ENCODE measurements around the gene SPDYE6. TPM values are rescaled to one million over a fixed set of nuclear protein-coding genes. Genes with fewer than 3 reads are reported as not detected.
"Not testable (repeated sequence)": the region's sequence is repeated elsewhere in the genome, so short reads cannot be mapped to it uniquely, and the experiment has no call there.

The SPDYE6 gene
- polyA plus RNA-seq, 1 donor (not counting 4 experiments of a cell fraction or from before 2014, with no cell fraction given) = not detected

DNA sequence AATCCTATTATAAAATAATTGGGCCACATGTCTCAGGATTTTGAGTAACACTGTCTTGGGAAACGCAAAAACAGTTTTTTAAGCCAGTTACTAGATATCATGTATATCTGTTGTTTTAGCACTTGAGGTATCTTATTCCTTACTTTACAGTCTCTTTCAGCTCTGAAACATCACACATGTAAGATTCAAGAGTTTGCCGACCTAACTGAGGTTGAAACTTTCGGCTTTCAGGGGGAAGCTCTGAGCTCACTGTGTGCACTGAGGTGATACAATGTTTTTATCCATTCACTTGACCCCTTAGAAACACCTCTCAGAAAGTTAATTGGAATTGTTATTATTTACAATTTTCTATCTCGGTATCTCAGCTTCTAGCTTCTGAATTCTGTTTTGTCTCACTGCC is 18.8 kb downstream of the SPDYE6 start:
- H4K20me1 ChIP-seq (ENCODE audit: control insufficient read depth, extremely low read depth, insufficient read depth, low read length); dilution Hi-C loops (cut with MboI; ENCODE audit: extremely low pct_ligation_motif_present, low sequenced_read_pairs); FAIRE-seq: not testable (repeated sequence)

DNA sequence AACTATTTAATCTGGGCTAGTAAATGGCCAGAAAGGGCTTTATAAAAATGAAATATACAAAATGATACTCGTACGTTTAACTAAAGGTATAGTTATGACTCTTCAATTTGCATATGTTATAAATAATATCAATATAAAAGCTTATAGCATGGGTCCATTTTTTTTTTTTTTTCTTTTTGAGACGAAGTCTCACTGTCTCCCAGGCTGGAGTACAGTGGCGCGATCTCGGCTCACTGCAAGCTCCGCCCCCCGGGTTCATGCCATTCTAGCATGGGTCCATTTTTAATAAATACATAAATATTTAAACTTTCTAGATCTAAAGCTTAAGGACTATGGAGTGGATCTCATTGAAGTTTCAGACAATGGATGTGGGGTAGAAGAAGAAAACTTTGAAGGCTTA is 19.2 kb downstream of the SPDYE6 start:
- H3K9ac ChIP-seq (ENCODE audit: control insufficient read depth, extremely low read depth, insufficient read depth, low read length); H3K4me2 ChIP-seq (ENCODE audit: control insufficient read depth, extremely low read depth, insufficient read depth, low read depth, low read length); H3K27me3 ChIP-seq (ENCODE audit: control insufficient read depth, extremely low read depth, insufficient read depth, low read length); DNase-seq (ENCODE audit: low read depth, low spot score); dilution Hi-C loops (cut with MboI; ENCODE audit: extremely low pct_ligation_motif_present, low sequenced_read_pairs); H3K27ac ChIP-seq (ENCODE audit: control insufficient read depth, insufficient read depth, low read length); FAIRE-seq; H3K4me1 ChIP-seq (ENCODE audit: control insufficient read depth, extremely low read depth, insufficient read depth, low read length); H3K79me2 ChIP-seq (ENCODE audit: control insufficient read depth, insufficient read depth, low read length); H3K9me3 ChIP-seq (ENCODE audit: control insufficient read depth, low read depth, low read length); H3K4me3 ChIP-seq (ENCODE audit: control insufficient read depth in 2 of 3, extremely low read depth in 1 of 3, insufficient read depth in 2 of 3, low read depth in 1 of 3, low read length in 3 of 3); H3K36me3 ChIP-seq (ENCODE audit: control insufficient read depth in 2 of 2, extremely low read depth in 1 of 2, insufficient read depth in 2 of 2, low read length in 2 of 2); H2AFZ ChIP-seq (ENCODE audit: control insufficient read depth, low read length); H3K9me1 ChIP-seq (ENCODE audit: control insufficient read depth, extremely low read depth, insufficient read depth, low read length); H4K20me1 ChIP-seq (ENCODE audit: control insufficient read depth, extremely low read depth, insufficient read depth, low read length): not testable (repeated sequence)

More for the DNA sequence above, 18.8 kb downstream of the SPDYE6 start:
- H3K36me3 ChIP-seq (ENCODE audit: control insufficient read depth in 2 of 2, extremely low read depth in 1 of 2, insufficient read depth in 2 of 2, low read length in 2 of 2); DNase-seq (ENCODE audit: low read depth, low spot score); H3K4me3 ChIP-seq (ENCODE audit: control insufficient read depth in 2 of 3, extremely low read depth in 1 of 3, insufficient read depth in 2 of 3, low read depth in 1 of 3, low read length in 3 of 3); H3K4me2 ChIP-seq (ENCODE audit: control insufficient read depth, extremely low read depth, insufficient read depth, low read depth, low read length); H3K27ac ChIP-seq (ENCODE audit: control insufficient read depth, insufficient read depth, low read length); H3K27me3 ChIP-seq (ENCODE audit: control insufficient read depth, extremely low read depth, insufficient read depth, low read length); H3K4me1 ChIP-seq (ENCODE audit: control insufficient read depth, extremely low read depth, insufficient read depth, low read length); H3K9ac ChIP-seq (ENCODE audit: control insufficient read depth, extremely low read depth, insufficient read depth, low read length); H3K9me3 ChIP-seq (ENCODE audit: control insufficient read depth, low read depth, low read length); H3K9me1 ChIP-seq (ENCODE audit: control insufficient read depth, extremely low read depth, insufficient read depth, low read length); H2AFZ ChIP-seq (ENCODE audit: control insufficient read depth, low read length); H3K79me2 ChIP-seq (ENCODE audit: control insufficient read depth, insufficient read depth, low read length): not testable (repeated sequence)

DNA sequence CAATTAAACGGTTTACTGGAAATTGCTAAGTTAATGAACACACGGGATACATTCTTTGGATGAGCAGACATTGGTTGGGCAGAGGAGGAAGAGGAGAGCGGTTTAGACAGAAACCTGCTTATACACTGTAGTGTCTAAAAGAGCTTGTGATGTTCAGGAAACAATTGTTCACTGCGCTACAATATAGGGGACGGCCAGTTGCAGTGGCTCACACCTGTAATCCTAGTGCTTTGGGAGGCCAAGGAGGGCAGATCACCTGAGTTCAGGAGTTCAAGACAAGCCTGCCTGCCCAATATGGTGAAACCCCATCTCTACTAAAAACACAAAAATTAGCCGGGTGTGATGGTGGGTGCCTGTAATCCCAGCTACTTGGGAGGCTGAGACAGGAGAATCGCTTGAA is 20.7 kb downstream of the SPDYE6 start:
- H4K20me1 ChIP-seq (ENCODE audit: control insufficient read depth, extremely low read depth, insufficient read depth, low read length); H2AFZ ChIP-seq (ENCODE audit: control insufficient read depth, low read length); H3K79me2 ChIP-seq (ENCODE audit: control insufficient read depth, insufficient read depth, low read length); H3K36me3 ChIP-seq (ENCODE audit: control insufficient read depth in 2 of 2, extremely low read depth in 1 of 2, insufficient read depth in 2 of 2, low read length in 2 of 2); H3K4me1 ChIP-seq (ENCODE audit: control insufficient read depth, extremely low read depth, insufficient read depth, low read length); DNase-seq (ENCODE audit: low read depth, low spot score); H3K9ac ChIP-seq (ENCODE audit: control insufficient read depth, extremely low read depth, insufficient read depth, low read length); H3K4me2 ChIP-seq (ENCODE audit: control insufficient read depth, extremely low read depth, insufficient read depth, low read depth, low read length); H3K27me3 ChIP-seq (ENCODE audit: control insufficient read depth, extremely low read depth, insufficient read depth, low read length); H3K9me3 ChIP-seq (ENCODE audit: control insufficient read depth, low read depth, low read length); FAIRE-seq; H3K4me3 ChIP-seq (ENCODE audit: control insufficient read depth in 2 of 3, extremely low read depth in 1 of 3, insufficient read depth in 2 of 3, low read depth in 1 of 3, low read length in 3 of 3); H3K27ac ChIP-seq (ENCODE audit: control insufficient read depth, insufficient read depth, low read length); H3K9me1 ChIP-seq (ENCODE audit: control insufficient read depth, extremely low read depth, insufficient read depth, low read length); dilution Hi-C loops (cut with MboI; ENCODE audit: extremely low pct_ligation_motif_present, low sequenced_read_pairs): not testable (repeated sequence)

DNA sequence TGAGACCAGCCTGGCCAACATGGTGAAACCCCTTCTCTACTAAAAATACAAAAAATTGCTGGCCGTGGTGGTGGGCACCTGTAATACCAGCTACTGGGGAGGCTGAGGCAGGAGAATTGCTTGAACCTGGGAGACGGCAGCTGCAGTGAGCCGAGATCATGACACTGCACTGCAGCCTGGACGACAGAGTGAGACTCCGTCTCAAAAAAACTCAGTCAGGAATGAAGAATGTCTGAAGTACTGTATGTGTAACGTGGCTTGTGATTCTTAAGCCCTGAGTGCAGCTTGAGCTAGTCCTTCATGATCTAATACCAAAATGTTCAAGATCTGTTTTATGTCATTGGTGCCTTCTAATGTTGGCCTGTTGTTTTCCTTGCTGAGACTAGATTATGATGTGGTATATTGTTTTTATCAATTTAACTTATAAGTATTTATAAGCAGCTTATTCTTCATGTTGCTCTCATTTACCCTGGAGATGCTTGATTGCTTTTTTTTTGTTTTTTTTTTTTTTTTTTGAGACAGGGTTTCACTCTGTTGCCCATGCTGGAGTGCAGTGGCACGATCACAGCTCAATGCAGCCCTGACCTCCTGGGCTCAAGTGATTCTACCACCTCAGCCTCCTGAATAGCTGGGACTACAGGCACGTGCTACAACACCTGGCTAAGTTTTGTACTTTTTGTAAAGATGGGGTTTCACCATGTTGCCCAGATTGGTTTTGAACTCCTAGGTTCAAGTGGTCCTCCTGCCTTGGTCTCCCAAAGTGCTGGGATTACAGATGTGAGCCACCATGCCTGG is 25.4 kb downstream of the SPDYE6 start:
- H3K36me3 ChIP-seq (ENCODE audit: control insufficient read depth in 2 of 2, extremely low read depth in 1 of 2, insufficient read depth in 2 of 2, low read length in 2 of 2); H3K4me1 ChIP-seq (ENCODE audit: control insufficient read depth, extremely low read depth, insufficient read depth, low read length); H3K79me2 ChIP-seq (ENCODE audit: control insufficient read depth, insufficient read depth, low read length); H3K27me3 ChIP-seq (ENCODE audit: control insufficient read depth, extremely low read depth, insufficient read depth, low read length); H3K9me1 ChIP-seq (ENCODE audit: control insufficient read depth, extremely low read depth, insufficient read depth, low read length); FAIRE-seq; H2AFZ ChIP-seq (ENCODE audit: control insufficient read depth, low read length); H4K20me1 ChIP-seq (ENCODE audit: control insufficient read depth, extremely low read depth, insufficient read depth, low read length); H3K9me3 ChIP-seq (ENCODE audit: control insufficient read depth, low read depth, low read length); H3K4me2 ChIP-seq (ENCODE audit: control insufficient read depth, extremely low read depth, insufficient read depth, low read depth, low read length); H3K27ac ChIP-seq (ENCODE audit: control insufficient read depth, insufficient read depth, low read length); DNase-seq (ENCODE audit: low read depth, low spot score); dilution Hi-C loops (cut with MboI; ENCODE audit: extremely low pct_ligation_motif_present, low sequenced_read_pairs); H3K9ac ChIP-seq (ENCODE audit: control insufficient read depth, extremely low read depth, insufficient read depth, low read length); H3K4me3 ChIP-seq (ENCODE audit: control insufficient read depth in 2 of 3, extremely low read depth in 1 of 3, insufficient read depth in 2 of 3, low read depth in 1 of 3, low read length in 3 of 3): not testable (repeated sequence)

DNA sequence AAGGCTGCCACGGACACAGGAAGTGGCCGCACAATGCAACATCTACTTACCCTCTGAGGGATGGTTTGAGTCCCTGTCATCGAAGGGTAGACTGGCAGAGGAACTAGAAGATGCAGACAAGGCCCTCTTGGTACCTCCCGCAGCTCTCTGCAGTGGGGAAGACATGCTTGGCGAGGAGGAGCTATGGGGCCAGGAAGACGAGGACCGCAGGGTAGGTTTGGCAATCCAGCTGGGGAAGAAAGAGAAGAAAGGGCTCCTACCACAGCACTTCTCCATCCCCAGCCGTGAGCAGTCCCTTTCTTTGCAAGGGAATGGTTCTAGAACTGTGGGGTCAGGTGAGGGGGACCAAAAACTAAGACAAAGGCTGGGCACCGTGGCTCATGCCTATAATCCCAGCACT is 26.9 kb downstream of the SPDYE6 start:
- H3K27me3 ChIP-seq (ENCODE audit: control insufficient read depth, extremely low read depth, insufficient read depth, low read length); H3K9ac ChIP-seq (ENCODE audit: control insufficient read depth, extremely low read depth, insufficient read depth, low read length); H3K4me1 ChIP-seq (ENCODE audit: control insufficient read depth, extremely low read depth, insufficient read depth, low read length); H3K4me2 ChIP-seq (ENCODE audit: control insufficient read depth, extremely low read depth, insufficient read depth, low read depth, low read length); H3K9me3 ChIP-seq (ENCODE audit: control insufficient read depth, low read depth, low read length); H3K9me1 ChIP-seq (ENCODE audit: control insufficient read depth, extremely low read depth, insufficient read depth, low read length); DNase-seq (ENCODE audit: low read depth, low spot score); H3K4me3 ChIP-seq (ENCODE audit: control insufficient read depth in 2 of 3, extremely low read depth in 1 of 3, insufficient read depth in 2 of 3, low read depth in 1 of 3, low read length in 3 of 3); H2AFZ ChIP-seq (ENCODE audit: control insufficient read depth, low read length); dilution Hi-C loops (cut with MboI; ENCODE audit: extremely low pct_ligation_motif_present, low sequenced_read_pairs); H3K27ac ChIP-seq (ENCODE audit: control insufficient read depth, insufficient read depth, low read length); H4K20me1 ChIP-seq (ENCODE audit: control insufficient read depth, extremely low read depth, insufficient read depth, low read length); H3K36me3 ChIP-seq (ENCODE audit: control insufficient read depth in 2 of 2, extremely low read depth in 1 of 2, insufficient read depth in 2 of 2, low read length in 2 of 2); FAIRE-seq; H3K79me2 ChIP-seq (ENCODE audit: control insufficient read depth, insufficient read depth, low read length): not testable (repeated sequence)
